IPS-NIHi11 (cell line): ENCODE measurements around the gene UST.

ENCODE experiments used
- DNase-seq: peaks from one replicate; pipeline ENCODE4 v3.0.0; 2012; ENCODE audit warnings: mixed read lengths, low spot score

UST gene

DNA sequence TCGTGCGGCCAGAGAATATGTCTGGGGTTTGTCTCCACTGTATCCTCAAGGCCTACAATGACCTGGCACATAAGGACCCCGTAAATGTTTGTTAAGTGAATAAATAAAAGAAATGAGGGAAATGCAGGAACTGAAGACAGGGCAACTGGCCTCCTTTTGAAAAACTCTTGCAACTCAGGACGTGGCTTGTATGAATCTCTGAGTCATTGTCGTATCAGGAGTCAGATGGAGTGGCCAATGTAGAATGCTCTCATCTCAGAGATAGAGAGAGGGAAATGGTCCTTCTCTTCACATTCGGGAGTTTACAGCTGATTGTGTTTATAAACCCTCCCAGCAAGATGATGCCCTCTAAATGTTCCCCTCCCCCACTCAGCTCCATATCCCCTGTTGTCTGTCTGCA, 57.1 kb downstream of the UST start:
- no peak for DNase-seq

DNA sequence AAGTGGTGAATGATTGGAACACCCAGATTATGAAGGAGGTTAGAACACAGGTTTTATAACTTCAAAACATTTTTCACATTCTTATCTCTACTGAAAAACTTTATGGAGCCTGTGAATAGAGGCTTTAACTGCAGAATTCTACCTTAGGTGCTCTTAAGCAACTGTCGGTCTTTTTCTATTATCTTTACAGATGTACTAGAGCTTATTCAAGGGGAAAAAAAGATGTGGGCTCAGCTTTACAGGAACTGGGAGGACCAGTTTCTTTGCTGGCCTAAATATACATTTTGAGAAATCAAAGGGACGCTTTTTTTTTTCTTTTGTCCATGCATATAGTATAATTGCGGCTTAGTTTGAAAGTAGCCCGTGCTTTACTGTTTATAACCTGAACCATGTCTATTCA, 58.9 kb downstream of the UST start:
- no peak for DNase-seq

DNA sequence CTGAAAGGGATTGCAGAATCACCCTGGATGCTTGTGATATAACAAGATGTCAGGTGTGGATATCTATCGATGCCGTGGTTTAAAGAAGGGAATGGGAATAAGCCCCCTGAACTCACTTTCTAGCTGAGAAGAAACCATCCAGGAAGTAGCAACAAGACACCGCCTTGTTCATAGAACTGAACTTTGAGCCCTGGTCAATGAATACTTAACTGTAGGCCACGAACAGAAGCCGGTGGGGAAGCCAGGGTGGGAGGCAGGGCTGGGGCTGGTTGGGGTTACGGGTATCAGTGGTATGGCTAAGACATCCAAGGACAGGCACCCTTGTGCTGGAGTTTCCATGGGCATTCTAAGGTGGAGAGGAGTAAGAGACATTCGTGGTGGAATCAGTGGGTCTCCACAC, 61.0 kb downstream of the UST start:
- DNase-seq, result no peak

DNA sequence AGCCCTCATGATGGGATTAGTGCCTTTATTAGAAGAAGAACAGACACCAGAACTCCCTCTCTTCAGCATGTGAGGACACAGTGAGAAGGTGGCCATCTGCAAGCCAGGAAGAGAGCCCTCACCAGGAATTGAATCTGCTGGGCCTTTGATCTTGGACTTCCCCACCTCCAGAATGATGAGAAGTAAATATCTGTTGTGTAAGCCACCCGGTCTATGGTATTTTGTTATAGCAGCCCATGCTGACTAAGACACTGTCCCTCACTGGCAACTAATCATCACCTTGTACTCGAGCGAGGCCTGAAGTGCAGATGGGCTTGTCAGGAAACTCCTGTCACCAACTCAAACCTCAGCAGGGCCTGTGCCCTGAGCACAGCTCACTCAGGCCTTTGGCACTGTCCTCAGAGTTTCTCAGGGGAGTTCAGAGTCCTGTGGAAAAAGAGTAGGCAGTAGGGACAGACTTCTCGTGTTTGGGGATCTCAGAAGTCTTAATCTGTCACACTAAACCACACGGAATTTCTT, 62.0 kb downstream of the UST start:
- DNase-seq, result no peak

DNA sequence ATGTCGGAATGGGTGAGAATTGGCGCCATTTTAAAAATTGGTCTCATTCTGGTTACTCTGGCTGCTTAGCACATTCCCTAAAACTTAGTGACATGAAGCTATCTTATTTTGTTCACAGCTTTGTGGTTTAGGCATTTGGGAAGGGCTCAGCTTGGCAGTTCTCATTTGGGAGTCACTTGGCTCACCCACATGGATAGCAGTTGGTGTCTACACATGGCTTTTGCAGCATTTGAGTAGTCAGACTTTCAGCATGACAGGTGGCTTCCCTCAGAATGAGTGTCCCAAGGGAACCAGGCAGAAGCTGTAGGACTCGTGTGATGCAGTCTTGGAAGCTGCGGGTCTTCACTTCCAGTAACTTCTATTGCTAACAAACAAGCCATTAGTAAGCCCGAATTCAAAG, 64.6 kb downstream of the UST start:
- DNase-seq, result no peak

DNA sequence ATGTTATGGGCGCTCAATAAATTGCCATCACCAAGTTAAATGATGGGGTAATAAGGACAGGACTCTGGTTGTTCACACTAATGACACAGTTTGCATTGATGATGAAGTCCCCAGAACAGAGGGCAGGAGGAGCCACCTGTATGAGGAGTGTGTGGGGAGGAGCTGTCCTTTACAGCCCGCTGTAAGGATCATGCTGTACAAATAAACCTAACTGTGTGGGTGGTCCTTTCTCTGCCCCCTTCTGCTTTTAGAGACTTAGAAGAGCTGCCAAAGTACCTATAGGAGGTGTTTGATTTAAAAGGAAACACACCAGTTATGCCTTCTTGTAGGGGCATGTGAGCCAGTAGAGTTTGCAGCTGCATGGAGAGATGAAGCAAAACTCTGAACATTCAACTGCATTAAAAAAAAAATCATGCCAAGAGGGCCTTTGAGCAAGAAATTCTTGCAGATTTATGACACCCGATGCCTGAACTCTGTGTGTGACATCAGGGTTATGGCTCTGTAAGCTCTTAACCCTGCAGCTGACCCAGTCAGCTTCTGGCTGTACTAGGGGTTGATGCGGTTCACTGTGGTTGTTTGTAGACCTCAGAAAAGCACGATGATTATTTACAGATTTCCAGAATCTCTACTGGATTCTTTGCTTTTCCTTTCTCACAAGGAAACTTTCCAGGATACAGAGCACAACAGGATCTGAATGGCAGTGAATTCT, 67.4 kb downstream of the UST start:
- DNase-seq, result no peak

DNA sequence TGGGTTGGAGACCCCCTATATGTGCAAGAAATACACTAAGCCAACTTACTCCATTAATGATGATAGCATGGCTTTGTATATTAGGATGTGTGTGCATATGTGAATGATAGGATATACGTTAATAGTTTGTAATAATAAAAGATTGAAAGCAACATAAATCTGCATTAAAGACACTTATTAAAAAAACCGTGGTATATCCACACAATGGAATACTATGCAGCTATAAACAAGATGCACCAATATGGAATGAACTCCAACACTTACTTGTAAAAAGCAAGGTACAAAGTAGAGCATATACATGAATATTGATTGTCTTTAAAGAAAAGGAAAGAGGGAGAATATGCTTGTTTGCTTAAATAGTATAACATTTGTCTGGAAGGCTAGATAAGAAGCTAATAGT, 68.0 kb downstream of the UST start:
- DNase-seq, result no peak

DNA sequence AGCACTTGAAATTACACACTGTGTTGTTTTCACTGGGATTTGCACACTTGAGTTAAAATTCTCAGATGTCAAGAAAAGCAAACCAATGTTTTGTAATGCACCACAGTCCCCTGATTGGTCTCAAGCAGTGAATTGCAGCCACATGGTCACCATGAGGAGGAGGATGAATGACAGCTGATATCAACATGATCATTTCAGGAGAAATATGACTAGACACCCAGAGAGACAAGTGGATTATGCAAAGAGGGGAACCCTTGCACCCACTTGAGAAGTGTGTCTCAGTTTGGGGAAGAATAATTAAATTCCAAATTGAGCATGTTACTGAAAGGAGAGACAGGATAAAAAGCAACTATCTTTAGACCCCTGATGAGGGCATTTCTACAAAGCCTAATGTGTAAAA, 69.3 kb downstream of the UST start:
- no peak for DNase-seq

DNA sequence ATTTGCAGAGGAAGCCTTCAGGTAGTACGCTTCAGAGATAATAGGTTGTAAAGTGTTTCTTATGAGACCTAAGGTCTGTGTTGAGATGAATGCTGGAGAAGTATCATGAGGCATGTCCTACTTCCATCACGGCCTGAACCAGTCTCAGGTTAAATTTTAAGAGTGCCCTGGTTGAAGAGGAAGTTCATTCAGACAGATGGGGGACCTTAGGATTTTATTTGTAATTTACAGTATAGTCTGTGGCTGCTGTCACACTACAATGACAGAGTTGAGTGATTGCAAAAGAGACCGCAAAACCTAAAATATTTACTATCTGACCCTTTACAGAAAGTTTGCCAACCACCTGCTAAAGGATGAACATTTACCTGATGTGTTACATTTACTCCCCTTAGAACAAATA, 70.9 kb downstream of the UST start:
- no peak for DNase-seq

DNA sequence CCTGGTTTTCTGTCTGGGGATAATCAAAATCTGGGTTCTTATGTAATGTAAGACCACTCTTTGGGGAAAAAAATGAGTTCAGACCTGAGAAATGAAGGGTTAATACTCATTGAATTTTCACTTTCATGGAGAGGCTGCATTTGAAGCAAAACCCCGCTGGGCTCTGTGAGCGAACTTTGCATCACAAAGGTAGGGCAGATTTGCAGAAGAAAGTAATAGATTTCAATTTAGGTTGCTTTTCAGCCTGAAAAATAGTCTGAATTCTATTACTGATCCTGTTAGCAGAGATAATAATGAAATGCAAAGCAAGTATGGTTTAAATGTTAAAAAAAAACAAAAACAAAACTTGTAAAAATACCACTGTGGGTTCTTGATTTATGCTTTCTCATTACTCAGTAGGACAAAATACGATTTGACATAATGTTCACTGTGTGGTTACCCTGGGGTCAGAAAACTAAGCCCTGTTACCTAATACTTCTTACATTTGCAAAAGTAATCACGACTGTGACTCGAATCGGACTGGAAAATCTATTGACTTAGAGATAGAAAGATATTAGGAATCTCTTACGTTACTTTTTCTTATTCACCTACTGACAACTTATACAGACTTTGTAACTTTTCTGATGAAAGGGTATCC, 72.2 kb downstream of the UST start:
- DNase-seq, result peak; percentile 55

DNA sequence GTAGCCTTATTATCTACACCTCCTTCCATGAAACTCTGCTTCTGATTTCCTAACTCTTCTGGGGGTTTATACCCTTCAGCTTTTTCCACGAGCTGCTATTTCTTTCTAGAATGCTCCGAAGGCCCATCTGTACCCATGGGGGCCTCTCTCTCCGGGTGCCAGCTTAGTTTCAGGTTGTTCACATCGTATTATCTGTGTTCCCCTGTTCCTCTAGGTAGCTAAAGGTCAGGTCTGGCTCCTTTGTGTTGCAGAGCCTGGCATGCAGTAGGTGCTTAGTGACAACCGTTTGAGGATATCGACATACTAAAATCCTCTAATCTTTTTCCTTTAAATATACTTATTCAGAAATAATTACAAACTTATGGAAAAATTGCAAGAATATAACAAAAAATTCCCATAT, 73.0 kb downstream of the UST start:
- DNase-seq, result peak; percentile 29

DNA sequence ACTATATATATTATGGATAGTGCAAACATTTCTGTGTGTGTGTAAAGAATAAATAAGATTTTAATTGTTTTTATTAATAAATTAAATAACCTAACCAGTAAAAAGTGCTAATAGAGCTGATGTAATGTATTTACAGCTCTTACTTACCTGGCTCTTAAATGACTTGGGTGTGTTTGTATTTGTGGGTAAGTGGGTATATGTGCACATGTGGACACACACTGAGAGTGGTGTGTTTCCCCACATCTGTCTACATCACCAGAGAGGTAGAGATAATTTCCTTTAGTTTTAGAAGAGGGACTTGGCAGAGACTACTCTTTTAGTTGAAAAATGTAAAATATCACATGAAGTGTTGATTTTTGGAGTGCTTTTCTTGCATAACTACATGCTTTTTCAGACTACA, 76.0 kb downstream of the UST start:
- no peak for DNase-seq

DNA sequence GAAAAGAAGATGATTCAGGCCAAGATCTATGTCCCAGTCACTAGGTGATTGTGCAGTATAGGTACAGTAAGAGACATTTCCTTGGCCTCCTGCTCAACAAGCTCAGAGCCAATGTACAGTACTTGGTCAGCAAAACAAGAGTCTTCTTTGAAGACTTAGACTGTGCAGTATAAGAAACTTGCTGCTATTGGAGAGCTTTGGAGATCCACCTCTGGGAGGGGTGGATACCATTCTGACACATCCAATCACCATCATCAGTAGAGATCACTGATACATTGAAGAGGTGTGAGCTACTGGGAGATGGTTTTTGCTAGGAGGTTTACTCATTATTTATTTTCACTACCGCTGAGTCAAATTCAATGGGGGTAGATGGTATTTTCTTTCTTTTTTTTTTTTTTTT, 77.5 kb downstream of the UST start:
- DNase-seq, result no peak

DNA sequence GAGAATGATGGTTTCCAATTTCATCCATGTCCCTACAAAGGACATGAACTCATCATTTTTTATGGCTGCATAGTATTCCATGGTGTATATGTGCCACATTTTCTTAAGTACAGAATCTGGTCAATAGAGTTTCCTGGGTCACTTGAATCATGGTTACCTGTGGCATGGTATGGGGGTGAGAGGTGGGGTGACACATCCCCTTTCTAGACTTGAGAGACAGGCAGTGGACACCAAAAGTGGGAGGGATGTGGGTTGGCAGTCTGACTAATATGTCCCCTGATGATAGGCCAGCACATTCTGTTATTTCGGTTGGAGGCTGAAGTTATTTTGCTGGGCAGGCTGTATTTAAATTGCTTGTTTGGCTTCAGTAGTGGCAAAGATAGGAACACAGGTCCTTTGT, 78.1 kb downstream of the UST start:
- DNase-seq, result no peak

DNA sequence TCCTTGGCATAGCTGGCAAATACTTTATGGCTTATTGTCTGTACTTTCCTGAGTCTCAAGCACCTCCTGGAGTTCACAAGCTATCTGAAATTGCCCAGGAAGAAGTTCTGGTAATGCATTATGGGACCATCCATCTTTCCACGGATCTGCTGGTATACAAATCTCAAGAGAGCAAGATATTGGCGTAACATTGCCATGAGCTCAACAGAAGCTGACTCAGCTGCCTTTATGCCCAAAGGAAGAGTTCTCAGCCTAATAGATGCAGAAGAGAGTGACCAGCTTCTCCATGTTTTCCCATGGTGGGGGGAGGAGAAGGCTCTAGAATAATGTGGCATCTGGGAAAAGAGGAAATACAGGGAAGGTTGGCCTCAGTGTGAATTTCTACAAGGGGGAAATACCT, 78.7 kb downstream of the UST start:
- no peak for DNase-seq

DNA sequence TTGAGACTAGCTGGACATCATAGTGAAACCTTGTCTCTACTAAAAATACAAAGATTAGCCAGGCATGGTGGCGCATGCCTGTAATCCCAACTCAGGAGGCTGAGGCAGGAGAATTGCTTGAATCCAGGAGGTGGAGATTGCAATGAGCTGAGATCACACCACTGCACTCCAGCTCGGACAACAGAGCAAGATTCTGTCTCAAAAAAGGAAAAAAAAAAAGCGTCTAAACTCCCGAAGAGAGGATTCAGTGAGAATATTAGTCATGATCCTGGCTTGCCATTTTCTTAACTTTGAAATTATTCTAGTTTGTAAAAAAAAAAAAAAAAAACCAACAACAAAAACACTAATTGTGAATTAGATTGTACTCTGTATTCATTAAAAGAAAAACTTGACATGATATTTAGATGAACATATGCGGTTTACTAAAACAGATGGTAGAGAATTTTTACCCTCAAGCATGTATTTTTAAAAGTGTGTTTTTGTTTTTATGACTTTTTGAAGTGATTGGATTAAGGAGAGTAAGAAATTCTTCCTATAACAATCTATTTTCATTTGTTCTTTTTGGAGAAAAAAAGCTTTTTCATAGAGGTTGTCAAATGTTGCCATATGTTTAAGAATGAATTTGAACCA, 80.7 kb downstream of the UST start:
- no peak for DNase-seq

DNA sequence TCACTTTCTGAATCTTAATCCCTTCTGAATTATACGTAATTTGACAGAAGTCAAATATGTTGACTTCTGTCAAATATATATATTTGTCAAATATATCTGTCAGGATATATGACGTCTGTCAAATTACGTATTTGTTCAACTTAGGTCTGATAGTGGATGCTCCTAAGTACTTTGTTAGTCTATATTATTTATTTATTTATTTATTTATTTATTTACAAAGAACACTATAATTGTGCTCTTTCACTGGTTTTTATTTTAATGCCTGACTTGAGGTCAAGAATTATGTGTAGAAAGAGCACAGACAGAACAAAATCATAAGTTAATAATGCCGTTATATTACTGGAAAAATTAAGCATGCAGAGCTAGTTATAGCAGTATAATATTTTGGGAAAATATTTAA, 81.2 kb downstream of the UST start:
- no peak for DNase-seq

DNA sequence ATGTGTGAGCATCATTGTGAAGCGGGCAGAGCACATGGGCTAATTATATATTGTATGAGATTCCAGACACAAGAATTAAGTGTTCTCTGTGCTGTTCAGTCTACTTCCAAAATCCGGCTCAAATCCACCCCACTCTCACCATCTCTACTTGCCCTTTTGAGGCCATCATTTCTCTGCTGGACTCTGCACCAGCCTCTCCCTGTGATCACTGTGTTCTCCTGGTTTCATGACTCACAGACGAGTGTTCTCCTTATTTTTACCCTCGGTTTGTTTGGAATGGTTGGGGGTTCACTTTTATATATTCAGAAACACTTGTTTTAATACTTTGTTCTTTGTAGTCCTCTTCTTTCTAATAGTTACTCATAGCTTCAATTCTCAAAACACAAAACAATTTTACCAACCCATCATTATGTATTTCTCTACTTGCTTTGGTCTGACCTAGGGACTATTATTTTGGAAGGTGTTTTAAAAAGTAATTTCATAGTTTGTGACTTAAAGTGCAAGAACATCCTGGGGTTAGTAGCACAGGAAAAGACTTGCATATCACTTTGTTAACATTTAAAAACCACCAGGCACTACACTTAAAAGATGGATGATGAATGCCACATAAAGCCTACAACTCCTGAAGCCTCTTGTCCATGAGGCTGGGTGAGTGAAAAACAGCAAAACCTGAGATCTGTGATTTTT, 82.7 kb downstream of the UST start:
- DNase-seq, result no peak

DNA sequence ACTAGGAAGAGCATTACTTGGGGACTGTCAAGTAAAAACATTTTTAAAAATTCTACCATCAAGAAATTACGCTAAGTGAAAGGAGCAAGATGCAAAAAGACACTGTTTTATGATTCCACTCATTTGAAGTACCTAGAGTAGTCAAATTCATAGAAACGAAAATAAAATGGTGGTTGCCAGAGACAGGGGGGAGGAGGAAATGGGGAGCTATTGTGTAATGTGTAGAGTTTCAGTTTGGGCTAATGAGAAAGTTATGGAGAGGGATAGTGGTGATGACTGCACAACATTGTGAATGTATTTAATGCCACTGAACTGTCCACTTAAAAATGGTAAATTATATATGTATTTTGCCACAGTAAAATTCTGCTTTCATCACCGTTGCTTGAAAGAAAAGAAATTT, 83.8 kb downstream of the UST start:
- no peak for DNase-seq

DNA sequence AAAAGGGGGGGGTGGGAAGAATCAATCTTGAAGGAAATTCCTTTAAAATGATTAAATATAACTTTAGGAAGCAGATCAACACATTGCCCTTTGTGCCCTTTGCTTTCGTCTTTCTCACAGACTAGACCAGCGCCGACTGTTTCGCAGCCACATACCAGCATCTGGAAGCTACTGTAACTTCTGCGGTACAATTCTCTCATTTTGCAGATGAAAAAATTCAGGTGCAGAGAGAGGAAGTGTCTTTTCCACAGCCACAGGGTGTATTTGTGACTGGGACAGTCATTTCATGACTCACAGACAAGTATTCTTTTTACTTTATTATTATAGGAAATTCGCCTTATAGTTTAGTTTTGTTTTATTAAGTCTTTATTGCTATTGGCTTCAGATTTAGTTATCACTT, 84.2 kb downstream of the UST start:
- no peak for DNase-seq

DNA sequence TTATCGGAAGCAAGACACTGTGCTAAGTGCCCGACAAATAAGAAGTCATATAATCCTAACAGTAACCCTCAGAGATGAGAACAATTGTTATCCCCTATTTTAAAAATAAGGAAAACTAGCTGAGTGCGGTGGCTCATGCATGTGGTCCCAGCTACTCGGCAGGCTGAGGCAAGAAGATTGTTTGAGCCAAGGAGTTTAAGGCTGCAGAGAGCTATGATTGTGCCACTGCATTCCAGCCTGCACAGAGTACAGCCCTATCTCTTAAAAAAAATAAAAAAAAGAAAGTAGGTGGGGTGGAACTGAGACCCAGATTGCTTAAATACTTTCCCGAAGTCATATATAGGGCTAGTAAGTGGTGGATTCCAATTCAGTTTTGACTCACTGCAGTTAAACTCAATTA, 84.7 kb downstream of the UST start:
- DNase-seq, result no peak

DNA sequence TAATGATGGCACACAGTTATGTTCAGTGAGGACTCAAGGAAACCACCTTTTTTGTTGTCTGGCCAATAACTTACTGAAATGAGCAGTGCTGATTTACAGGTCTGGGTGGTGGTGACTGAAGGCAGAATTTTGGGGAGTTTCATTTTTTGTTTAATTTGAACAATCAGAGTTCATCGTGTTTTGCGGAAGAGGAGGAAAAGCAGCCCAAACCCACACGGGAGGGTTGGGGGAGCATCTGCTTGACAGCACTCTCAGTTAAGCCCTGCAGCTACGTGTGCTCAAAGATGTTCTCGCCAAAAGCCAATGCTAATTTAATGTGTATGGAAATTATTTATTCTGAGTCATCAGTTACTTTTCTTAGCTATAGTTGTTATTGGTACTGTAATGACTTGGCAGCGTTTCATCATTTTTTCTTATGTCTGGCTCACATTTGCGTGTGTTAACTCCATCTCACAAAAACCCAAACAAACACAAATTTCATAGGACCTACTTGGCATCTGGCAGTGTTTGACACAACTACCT, 89.2 kb downstream of the UST start:
- DNase-seq, result no peak

DNA sequence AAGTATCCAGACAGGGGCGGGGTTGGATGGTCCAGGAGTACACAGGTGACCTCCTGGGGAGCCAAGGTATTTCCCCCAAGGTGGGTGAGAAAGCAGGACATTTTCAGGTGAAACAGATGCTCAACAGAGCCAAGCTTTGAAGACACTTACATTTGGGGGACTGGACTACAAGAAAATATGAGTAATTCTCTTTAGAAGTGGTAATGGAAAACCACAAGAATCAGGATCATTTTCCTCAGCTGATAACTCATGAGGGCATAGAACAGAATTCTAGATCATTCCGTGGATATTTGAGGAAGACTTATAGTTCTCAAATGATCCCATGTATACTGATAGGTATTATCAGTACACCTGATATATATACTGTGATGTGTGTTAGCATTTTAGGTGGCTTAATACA, 89.9 kb downstream of the UST start:
- DNase-seq, result no peak
